Smooth muscle cell of the brain vasculature (primary cell): ENCODE results near the gene ACAA2.

Experiments used
- DNase-seq: peaks from one replicate; pipeline ENCODE4 v3.0.0-alpha.2; 2012; ENCODE audit warnings: low read depth, low spot score

ACAA2 gene, protein sequence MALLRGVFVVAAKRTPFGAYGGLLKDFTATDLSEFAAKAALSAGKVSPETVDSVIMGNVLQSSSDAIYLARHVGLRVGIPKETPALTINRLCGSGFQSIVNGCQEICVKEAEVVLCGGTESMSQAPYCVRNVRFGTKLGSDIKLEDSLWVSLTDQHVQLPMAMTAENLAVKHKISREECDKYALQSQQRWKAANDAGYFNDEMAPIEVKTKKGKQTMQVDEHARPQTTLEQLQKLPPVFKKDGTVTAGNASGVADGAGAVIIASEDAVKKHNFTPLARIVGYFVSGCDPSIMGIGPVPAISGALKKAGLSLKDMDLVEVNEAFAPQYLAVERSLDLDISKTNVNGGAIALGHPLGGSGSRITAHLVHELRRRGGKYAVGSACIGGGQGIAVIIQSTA

DNA sequence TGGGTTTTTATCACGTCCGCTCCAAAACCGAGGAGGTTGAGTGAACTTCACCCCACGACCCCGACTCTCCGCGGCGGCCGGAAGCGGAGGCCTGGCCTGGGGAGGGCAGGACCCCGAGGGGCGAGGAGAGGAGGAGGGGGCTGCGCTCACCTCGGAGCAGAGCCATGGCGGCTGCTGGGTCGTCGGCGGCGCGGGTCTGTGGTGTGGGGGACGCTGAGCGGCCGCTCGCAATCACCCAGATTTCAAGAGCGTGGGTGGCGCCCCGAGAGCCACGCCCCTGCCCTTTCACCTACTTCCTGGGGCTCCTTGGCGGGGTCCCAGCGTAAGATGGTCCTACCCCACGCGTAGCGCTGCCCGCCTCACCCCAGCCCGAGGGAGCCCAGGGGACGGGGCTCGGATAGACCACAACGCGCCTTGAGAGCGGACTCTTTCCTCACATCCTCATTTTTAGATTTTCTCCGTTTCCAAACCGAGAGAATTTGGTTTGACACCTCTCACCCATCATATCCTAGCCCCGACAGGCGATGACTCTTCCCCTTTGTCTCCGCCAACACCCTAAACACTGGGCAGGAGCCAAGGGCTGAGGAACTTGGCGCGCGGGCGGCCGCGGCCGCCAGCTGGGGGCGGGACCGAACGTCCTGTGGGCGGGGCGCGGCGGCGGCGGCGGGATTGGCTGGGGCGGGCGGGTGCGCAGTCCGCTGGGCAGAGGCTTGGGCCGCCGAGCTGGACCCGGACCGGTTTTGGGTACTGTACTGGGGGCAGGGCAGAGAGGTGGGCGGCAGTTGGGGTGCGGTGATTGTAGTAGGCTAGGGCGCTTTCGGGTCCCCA lies at the start of gene ACAA2:
Gene ACAA2, minus strand, starts transcription at position 215 of the 828 bp plus-strand sequence. Its CDS starts 49 bp downstream, at position 166.
- no peak for DNase-seq

DNA sequence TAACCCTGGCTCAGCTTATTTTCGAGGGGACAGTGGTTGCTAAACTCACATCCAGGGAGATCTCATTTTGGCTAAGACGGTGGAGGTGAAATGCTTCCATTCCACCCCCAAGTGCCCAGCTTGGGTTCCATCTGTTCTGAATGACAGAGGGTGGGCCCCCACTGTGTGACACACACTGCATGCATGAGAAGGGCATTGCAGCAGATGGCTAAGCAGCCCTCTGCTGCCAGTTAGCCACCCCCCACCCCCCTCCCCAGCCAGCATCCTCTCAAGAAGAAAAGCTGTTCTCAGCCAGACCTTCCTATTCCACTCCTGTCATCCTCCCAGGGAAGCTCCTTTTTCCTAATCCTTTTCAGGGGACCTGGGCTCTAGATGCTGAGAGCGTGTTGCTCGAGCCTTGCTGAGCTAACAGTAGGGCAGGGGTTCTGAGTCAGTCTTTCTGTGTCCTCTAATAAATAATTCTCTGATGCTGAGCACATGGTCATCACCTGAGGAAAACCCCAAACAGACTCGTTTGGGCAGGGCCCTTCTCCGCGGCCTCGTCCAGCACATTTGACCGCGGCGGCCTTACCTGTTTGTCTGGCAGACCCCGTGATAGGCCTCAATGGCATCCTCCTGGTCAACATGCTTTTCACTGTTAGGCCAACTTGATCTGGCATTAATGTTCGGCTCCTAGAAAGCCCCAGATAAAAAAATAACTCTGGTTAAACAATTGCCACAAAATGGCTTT lies 49.5 kb upstream of the ACAA2 start:
- no peak for DNase-seq

DNA sequence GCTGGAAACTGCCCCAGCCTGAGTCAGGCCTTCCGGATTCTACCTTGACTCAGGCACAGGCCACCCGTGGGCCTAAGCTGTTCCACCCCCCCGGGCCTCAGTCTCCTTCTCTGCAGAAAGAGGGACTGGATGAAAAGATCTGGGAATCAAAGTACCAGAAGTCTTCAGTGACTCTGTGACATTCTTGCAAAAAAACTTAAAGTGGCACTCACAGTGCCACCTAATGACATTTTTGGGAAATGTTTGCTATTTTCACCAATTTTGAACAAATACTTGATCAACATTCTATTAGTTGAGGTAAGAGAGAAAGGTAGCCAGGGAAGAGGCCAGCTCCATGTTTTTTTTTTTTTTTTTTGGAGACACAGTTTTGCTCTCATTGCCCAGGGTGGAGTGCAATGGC lies 48.3 kb upstream of the ACAA2 start:
- no peak for DNase-seq

- DNase-seq: no peak
Measured at GRCh38 chr18:49859725-49860124, 46.4 kb upstream of the ACAA2 start.

DNA sequence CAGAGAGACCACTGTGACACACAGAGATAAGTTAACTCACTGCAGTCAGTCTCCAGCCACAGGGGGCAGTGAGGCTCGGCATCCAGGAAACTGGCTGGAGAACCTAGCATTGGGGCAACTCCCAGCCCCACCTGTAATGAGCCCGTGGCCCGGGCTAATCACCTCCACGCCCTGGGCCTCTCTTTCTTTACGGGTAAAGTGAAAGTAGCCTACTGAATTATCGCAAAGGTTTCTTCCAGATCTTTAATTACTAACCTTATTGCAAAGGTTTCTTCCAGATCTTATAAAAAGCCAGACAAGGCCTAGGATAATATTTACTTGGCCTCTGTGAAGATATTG lies 45.7 kb upstream of the ACAA2 start:
- DNase-seq: no peak

GRCh38 chr18:49858309-49859020 lies 45.1 kb upstream of the ACAA2 start:
- DNase-seq: peak; percentile 57

DNA sequence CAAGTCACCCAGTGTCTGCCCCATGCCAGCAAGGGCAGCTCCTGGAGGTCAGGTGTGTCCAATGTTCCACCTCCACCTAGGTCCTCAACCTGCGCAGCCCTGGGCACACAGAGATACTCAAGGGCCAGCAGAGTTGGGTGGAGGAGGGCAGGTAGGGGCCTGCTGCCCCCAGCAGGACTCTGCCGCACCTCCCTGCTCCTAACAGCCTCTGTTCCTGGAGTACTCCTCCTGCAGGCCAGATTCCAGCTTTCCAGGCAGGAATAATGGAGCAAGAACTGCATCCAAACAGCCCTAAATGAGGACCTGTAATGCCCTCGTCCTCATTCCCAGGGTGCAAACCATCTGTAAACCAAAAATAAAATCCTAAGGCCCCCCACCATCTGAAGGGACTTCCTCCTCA lies 44.4 kb upstream of the ACAA2 start:
- DNase-seq: no peak

GRCh38 chr18:49856496-49856895 lies 43.2 kb upstream of the ACAA2 start:
- DNase-seq: no peak

- no peak for DNase-seq
Measured at GRCh38 chr18:49855711-49856415, 42.5 kb upstream of the ACAA2 start.

GRCh38 chr18:49854681-49855080 lies 41.3 kb upstream of the ACAA2 start:
- DNase-seq: no peak

DNA sequence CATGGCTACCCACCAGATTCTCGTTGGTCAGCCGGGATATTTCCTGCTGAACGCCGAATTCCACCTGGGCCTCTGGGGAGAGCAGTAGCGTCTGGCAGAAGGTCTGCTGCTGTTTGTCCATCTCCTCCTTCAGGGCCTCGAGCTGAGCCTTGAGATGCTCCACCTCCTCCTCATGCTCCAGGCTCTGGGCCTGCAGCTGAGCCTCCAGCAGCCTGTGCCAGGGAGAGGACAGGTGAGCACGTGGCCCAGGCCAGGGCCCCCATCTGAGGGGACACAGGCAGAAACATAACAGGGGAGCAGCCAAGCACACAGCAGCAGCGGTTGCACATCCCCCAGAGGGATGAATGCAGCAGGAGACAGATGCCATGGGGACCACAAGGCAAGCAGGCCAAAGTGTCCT lies 40.1 kb upstream of the ACAA2 start:
- DNase-seq: no peak

DNA sequence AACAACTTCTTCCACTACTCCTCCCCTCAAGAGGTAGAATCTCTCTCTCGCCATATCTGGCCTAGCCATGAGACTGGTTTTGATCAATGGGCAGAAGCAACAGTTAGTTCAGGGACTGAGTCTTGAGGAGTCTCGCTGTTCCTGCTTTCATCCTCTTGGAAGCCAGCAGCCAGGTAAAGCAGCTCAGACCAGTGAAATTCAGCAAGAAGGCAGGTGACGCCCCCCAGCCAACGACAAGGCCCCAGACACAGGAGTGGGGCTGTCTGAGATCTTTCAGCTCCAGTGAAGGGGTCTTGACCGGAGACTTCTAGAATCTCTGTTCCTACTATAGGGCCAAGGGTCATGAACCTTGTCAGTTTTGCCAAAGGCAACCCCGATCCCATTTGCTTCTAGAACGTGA lies 39.7 kb upstream of the ACAA2 start:
- no peak for DNase-seq

- DNase-seq: no peak
Measured at GRCh38 chr18:49851624-49852023, 38.3 kb upstream of the ACAA2 start.

GRCh38 chr18:49850636-49851035 lies 37.3 kb upstream of the ACAA2 start:
- no peak for DNase-seq

- peak; percentile 36 for DNase-seq
Measured at GRCh38 chr18:49849331-49850217, 36.2 kb upstream of the ACAA2 start.

GRCh38 chr18:49848115-49848514 lies 34.8 kb upstream of the ACAA2 start:
- DNase-seq: no peak

- no peak for DNase-seq
Measured at GRCh38 chr18:49847524-49847923, 34.2 kb upstream of the ACAA2 start.

DNA sequence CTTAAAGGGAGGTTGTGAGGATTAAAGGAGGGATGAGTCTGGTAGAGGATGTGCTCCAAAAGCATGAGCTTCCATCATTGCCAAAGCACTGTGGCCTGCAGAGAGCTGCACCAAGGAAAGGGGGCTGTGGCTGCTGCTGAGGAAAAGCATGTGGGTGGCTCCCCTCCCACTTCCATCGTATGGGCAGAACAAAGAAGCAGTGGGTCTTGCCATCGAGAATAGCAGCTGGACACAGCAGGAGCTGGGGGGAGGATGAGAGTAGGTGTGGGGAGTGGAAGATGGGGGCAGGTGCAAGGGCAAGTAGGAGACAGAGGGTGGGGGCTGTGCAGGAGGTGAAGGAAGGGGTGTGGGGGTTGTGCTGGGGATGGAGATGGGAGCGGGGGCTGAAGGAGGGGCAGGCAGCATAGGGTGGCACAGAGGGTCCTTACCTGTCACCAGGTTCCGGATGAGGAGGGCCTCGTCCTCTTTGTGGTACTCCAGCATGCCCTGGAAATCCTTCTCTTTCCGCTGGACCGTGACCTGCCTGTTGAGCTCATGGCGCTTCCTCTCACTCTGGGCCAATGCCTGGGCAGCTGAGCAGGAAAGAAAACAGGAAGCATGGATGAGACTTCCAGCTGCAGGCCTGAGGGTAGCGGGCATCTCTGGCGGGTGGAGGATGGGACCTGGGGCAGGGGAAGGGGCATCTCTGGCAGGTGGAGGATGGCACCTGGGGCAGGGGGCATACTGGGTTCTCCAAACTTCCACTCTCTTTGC lies 33.6 kb upstream of the ACAA2 start:
- no peak for DNase-seq

GRCh38 chr18:49846361-49846662 lies 33.0 kb upstream of the ACAA2 start:
- no peak for DNase-seq
